ENCODE data around the gene CSTF3.

CSTF3 gene

DNA sequence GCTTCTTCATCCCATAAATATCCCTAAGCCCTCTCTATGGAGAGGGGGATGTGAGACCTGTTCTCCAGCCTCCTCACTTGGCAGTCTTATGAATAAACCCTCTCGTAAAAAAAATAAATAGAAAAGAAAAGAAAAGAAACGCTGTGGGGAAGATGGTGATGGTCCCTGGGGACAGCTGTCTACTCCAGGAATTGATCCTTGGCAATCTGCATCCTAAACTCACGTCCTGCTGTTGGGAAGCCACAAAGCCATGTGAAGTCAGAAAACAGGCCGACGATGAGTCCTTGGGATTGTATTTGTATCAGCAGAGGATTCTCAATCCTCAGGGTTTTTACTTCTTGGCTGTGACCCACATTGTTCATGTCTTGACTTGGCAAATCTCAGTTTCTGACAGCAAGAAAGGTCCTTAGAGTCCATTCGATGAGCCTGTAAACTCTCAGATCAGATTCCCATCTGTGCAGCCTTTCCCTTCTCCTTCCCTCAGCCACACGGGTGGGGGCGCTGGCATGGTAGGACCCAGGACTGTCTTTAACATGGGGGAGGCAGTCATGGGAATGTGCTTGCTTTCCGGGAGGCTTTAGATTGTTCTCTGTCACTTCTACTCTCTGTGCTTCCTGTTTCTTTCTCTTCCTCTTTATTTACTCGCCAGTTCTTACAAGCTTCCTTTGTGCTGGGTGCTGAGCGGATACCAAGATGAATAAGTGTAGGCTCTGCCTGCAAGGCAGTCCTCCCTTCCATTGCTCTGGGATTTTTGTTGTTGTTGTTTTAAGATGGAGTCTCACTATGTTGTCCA lies 97.1 kb downstream of the CSTF3 start:
- no peak for DNase-seq (ENCODE audit: low read depth)
- no peak overlapping the region for H3K4me3 ChIP-seq (ENCODE audit: low read length)
- TF ChIP-seq, protein P1, sequence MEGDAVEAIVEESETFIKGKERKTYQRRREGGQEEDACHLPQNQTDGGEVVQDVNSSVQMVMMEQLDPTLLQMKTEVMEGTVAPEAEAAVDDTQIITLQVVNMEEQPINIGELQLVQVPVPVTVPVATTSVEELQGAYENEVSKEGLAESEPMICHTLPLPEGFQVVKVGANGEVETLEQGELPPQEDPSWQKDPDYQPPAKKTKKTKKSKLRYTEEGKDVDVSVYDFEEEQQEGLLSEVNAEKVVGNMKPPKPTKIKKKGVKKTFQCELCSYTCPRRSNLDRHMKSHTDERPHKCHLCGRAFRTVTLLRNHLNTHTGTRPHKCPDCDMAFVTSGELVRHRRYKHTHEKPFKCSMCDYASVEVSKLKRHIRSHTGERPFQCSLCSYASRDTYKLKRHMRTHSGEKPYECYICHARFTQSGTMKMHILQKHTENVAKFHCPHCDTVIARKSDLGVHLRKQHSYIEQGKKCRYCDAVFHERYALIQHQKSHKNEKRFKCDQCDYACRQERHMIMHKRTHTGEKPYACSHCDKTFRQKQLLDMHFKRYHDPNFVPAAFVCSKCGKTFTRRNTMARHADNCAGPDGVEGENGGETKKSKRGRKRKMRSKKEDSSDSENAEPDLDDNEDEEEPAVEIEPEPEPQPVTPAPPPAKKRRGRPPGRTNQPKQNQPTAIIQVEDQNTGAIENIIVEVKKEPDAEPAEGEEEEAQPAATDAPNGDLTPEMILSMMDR (conservative IDR thresholded peaks at IDR 0.05; ENCODE audit: low read depth, low read length) = no peak

DNA sequence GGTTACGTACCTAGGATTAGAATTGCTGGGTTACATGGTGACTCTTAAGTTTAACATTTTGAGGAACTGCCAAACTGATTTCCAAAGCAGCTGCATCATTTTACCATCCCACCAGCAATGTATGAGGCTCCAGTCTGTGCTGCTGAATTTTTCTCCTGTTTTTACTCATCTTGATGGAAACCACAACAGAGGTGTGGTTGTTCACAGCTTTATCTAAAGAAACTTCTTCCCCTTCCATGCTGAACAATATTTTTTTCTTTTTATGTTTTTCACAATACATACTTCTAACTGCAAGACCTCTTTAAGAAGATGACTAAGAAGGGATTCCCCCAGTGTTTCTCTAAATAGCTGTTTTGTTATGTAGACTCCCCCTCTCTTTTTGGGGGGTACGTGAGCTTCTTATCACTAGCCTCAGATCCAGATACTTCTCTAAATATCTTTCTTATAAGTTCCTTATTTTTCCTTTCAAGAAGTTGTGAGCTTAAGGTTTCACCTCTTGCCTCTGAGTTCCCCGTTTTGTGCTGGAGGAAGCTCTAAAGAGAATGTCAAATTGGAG lies 97.9 kb downstream of the CSTF3 start:
- TF ChIP-seq, protein P1 (conservative IDR thresholded peaks at IDR 0.05; ENCODE audit: low read depth, low read length) = no peak
- no peak for DNase-seq (ENCODE audit: low read depth)
- no peak overlapping the region for H3K4me3 ChIP-seq (ENCODE audit: low read length)

DNA sequence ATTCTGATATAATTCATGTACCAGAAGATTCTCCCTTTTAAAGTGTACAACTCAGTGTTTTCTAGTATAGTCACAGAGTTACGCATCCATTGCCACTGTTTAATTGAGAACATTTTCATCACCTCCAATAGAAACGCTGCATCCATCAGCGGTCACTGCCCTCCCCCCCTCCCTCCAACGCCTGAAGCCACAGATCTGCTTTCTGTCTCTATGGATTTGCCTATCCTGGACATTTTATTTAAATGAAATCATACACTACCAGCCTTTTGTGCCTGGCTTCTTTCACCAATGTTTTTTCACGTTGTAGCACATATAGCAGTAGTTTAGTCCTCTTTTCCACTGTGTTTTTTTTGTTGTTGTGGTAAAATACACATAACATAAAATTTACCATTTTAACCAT lies 99.1 kb downstream of the CSTF3 start:
- TF ChIP-seq, protein P1 (conservative IDR thresholded peaks at IDR 0.05; ENCODE audit: low read depth, low read length) = no peak
- DNase-seq (ENCODE audit: low read depth) = no peak
- H3K4me3 ChIP-seq (ENCODE audit: low read length) = no peak overlapping the region

DNA sequence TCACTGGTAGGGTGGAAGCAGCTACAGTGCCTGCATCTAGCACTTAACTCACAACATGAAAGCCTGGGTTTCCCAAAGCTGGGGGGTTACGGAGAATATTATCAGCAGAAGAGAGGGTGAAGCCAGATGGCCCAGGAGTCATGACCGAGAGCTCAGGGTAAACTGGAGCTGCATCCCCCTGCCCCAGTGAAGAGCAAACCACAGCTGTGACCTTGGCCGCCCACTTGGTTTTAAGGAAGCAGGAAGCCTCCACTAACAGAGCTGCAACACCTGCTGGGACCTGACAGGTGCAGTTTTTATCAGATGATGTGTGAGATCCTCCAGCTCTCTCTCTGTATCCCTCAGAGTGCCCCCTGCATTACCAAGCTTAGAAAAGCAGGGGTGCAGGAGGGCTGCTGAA lies 101.0 kb downstream of the CSTF3 start:
- no peak for DNase-seq (ENCODE audit: low read depth)
- TF ChIP-seq, protein P1 (conservative IDR thresholded peaks at IDR 0.05; ENCODE audit: low read depth, low read length) = no peak
- H3K4me3 ChIP-seq (ENCODE audit: low read length) = no peak overlapping the region

DNA sequence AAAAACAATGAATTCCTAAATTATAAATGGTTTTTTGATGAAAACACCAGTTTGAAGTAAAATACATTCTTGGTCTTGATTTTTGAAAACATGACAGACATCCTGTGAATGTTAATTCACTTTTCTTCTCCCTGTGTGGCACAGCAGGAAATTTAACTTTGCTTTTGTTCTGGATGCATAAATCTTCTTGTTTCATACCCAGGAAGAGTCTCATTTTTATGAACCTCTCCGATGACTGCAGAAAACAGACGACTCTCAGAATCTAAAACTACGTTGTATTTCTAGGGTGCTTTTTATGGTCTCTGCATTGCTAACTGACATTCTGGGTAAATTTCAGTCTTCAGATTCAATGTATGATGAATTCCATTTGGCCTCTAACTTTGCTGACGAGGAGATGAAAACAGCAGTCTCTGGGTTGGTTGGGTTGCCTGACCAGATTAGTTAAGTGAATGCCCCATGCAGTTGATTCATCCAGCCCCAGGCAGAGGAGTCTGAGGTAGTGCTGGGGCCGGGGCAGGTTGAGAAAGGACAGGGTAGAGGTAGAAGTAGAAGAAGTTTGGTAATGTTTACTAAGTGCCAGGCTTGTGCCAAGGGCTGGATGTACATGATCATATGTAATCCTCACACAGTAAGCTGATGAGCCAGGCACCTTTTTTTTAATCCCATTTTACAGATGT lies 101.8 kb downstream of the CSTF3 start:
- no peak overlapping the region for H3K4me3 ChIP-seq (ENCODE audit: low read length)
- TF ChIP-seq, protein P1 (conservative IDR thresholded peaks at IDR 0.05; ENCODE audit: low read depth, low read length) = no peak
- DNase-seq (ENCODE audit: low read depth) = no peak

DNA sequence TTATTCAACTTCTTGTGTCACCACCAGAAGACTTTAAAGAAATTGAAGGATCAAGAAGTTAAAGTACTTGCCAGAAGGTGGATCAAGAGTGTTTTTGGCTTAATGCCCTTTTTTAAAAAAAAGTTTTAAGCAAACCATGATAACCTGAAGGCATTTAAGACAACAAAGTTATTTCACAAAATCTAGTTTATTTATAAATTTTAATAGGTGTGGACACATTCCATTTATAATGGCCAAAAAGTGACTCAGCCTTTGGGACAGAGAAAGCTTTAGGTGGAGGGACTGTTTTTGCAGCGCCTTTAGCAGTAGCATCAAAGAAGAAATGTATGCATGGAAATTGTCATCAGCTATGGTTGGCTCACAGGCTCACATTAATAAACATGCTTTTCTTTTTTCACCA lies 104.0 kb downstream of the CSTF3 start:
- DNase-seq (ENCODE audit: low read depth) = no peak
- H3K4me3 ChIP-seq (ENCODE audit: low read length) = no peak overlapping the region
- TF ChIP-seq, protein P1 (conservative IDR thresholded peaks at IDR 0.05; ENCODE audit: low read depth, low read length) = no peak

All from retinal pigment epithelial cell (primary cell).